SIG-M5 treated with dmso at 0.1 percent for 504 hours (cell line): ENCODE results near the gene TPRX2.
"Not testable (repeated sequence)": the region's sequence is repeated elsewhere in the genome, so short reads cannot be mapped to it uniquely, and the experiment has no call there.

Source experiments
- DNase-seq: peaks from one replicate; lab custom pipeline; 2025; ENCODE audit not compliant: unreplicated experiment; lab: John Stamatoyannopoulos, UW

TPRX2 gene

GRCh38 chr19:47860602-47861297, 1.7 kb downstream of the TPRX2 start:
- DNase-seq: no peak

DNA sequence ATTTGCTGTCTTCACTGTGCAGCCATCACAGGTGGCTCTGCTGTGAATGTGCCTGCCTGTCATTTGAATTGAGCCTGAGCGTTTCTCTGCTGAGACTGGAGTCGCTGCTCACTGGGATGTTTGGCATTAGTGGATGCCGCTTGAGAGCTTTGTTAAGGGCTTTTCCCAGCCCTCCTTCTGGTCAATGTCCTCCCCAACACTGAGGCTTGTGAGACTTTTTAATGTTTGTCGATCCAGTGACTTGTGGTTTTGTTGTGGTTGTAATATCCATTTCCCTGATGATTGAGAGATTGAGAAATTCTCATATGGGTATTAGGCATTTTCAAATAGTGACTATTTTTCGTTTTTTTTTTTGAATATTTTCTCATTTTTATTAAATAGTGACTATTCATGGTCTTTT, 2.6 kb downstream of the TPRX2 start:
- DNase-seq: no peak

DNA sequence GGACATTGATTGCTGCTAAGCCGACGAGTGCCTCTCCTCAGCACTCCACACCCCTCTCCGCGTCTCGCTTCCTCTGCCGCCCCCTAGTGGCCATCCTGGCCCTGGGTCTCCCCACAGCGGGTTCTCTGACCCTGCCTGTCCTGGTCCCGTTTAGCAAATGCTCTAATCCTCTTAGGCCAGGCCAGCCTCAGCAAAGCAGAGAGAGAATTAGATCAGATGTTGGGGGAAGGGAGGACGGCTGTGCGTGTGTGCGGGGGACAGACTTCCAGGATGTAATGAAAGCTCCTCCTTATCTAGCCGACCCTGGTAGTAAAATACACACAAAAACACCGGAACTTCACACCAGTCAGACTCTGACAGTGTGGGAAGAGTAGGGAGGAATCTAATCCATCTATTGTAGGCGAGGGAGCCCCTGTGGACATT, 4.5 kb downstream of the TPRX2 start:
- peak; percentile 69 for DNase-seq

GRCh38 chr19:47865166-47865565, 6.1 kb downstream of the TPRX2 start:
- no peak for DNase-seq

- no peak for DNase-seq
These were observed 19.9 kb downstream of the TPRX2 start for GRCh38 chr19:47878906-47879305.

DNA sequence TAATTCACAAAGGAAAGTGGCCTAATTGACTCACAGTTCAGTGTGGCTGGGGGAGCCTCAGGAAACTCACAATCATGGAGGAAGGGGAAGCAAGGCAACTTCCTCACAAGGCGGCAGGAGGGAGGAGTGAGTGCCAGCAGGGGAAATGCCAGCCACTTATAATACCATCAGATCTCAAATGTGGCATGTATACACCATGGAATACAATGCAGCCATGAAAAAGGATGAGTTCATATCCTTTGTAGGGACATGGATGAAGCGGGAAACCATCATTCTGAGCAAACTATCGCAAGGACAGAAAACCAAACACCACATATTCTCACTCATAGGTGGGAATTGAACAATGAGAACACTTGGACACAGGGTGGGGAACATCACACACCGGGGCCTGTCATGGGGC, 20.4 kb downstream of the TPRX2 start:
- not testable (repeated sequence) for DNase-seq

- DNase-seq: no peak
These were observed 22.7 kb downstream of the TPRX2 start for GRCh38 chr19:47881757-47882156.

GRCh38 chr19:47882890-47883289, 23.9 kb downstream of the TPRX2 start:
- DNase-seq: no peak

GRCh38 chr19:47885067-47885463, 26.0 kb downstream of the TPRX2 start:
- no peak for DNase-seq

DNA sequence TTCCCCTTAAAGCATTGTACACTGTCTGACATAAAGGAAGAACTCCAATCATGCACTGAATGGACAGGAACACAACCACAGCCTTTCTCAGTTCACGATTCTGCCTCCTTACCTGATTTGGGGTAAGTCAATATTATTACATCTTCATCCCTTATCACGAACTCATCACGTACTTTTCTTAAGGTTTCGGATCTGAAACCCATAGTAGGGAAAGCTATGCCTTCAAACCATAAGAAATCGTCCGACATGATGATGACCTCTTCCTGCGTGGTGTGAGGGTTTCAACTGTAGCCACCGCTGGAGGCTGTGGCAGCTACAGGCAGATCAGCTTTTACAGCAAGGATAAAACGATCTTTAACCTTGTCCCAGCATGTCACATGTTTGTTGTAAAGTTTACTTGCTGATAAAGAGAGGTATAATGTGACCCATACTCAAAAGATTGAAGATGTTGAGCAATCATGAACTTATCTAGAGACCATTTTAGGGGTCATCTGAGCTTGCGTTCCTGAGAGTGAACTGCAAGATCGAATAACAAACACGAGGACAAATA, 27.1 kb downstream of the TPRX2 start, which contains the start of gene SULT2A1:
Gene SULT2A1 (minus strand): TSS at position 306 of the 550 bp plus-strand sequence. CDS start 58 bp downstream, at position 248.
- DNase-seq: no peak

- no peak for DNase-seq
These were observed 32.0 kb downstream of the TPRX2 start for GRCh38 chr19:47890865-47891621.

DNA sequence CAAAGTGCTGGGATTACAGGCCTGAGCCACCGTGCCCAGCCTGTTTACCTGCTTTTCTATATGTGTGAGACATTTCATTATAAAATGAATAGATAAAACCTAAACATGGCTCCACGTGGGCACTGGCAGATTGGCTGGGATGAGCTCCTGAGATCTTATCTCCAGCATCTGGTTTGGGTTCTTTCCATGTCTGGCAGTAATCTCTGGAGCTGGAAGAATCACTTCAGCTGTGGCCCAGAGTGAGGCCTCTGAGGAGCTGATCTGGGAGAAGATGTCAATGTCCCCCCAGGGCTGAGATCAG, 32.5 kb downstream of the TPRX2 start:
- DNase-seq: no peak

DNA sequence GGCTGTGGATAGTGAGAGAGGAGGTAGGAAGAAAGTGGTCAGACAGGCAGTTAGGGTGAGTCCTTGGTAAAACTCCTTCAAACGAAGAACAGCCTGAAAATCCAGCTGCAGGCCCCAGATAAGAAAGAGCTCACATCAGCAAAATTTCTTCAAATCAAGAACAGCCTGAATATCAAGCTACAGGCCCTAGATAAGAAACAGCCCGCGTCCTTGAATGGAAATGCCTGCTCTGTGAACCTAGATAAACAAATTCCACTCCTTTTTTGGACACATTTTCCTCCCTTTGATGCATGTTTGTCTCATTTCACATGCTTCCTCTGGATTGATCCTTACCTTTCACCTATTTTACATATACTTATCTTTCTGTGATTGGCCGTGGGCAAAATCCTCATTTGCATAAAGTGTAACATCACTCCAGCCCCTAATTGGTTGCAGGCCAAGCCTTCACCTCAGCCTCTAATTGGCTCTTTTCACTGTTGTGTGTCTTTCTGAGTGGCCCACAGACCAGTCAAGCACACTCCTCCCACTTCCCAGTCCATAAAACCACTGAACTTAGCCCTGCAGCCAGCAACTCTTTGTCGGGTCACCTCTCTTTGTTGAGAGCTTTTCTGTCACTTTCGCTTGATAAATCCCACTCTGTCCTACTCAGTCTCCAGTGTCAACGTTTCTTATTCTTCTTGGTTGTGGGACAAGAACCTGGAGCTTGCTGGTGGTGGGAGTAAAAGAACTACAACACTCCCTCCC, 33.1 kb downstream of the TPRX2 start:
- DNase-seq: no peak

- no peak for DNase-seq
These were observed 36.2 kb downstream of the TPRX2 start for GRCh38 chr19:47895165-47895782.

GRCh38 chr19:47896019-47896418, 37.0 kb downstream of the TPRX2 start:
- DNase-seq: no peak

- DNase-seq: no peak
These were observed 37.7 kb downstream of the TPRX2 start for GRCh38 chr19:47896773-47897172.

DNA sequence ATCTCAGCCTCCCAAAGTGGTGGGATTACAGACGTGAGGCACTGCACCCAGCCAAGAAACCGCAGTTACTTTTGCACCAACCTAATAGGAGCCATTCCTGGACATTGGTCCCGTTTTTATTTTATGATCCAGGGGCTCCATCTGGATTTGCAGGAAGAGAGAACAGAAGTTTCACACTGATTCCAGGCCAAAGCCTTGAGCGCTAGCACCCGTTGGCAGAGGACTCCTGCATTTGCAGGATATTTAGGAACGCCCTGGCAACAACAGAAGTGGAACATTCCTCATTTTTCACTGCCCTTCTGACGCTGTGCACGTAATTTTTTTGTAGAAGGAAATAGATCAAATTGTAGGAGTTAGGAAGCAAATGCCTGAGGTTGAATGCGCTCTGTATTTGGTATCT, 38.8 kb downstream of the TPRX2 start:
- no peak for DNase-seq

DNA sequence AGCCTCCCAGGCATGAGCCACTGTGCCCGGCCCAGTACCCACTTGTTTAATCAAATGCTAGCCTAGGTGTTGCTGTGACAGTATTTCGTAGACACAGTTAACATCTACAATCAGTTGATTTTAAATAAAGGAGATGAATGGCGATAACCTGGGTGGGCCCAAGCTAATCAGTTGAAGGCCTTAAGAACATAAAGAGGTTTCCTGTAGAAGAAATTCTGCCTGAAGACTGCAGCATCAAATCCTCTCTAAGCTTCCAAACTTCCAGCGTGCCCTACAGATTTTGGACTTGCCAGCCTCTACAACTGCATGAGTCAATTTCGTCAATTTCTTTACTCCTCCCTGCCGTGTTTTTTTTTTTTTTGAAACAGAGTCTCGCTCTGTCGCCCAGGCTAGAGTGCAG, 40.3 kb downstream of the TPRX2 start:
- no peak for DNase-seq

DNA sequence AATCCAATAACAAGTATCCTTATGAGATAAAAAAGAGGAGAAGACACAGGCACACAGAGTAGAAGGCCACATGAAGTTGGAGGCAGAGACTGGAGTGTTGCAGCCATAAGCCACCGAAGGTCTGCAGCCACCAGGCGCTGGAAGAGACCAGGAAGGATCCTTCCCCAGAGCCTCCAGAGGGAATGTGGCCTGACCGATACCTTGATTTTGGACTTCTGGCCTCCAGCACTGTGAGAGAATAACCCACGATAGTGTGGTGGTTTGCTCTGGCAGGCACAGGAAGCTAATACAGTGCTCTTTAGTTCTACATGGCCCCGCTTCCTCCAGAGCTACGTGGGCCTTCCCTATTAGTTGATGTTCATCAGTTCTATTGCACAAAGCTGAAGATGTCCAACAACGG, 42.3 kb downstream of the TPRX2 start:
- DNase-seq: no peak

- not testable (repeated sequence) for DNase-seq
These were observed 50.3 kb downstream of the TPRX2 start for GRCh38 chr19:47909350-47909749.

GRCh38 chr19:47910191-47910590, 51.2 kb downstream of the TPRX2 start:
- DNase-seq: not testable (repeated sequence)
